ENCODE measurements around the gene RBM38.

Gene RBM38

DNA sequence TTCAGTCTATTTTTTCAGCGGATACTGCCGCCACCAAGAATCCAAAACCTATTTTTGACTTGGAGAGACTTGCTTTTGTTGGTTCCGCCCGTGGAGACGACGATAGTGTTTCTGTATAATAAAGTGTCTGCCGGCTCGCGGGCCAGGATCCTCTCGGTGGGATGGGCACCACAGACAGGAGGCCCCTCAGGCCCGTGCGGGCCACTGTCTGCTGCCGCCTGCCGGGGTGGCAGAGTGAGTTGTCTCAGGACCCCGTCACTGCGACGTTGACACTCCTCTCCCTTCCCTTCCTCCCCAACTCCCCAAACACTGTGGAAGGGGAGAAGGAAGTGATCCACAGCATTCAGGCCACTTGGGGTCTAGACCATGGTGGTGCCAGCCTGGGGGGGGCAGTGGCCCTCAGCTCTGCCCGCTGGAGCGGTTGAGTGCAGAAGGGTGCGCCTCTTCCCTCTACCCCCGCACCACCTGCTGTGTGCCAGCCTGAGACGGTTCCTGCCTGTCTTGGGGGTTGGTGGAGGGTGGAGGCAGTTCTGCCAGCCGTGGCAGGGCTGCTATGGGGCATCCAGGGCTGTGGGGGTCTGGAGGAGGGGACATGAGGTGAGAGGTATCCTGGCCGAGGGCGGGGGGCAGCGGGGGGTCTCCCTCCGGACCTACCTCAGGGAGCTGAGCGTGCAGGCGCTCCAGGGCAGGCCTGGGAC, 17.5 kb downstream of the RBM38 start:
- TF ChIP-seq, protein P1, sequence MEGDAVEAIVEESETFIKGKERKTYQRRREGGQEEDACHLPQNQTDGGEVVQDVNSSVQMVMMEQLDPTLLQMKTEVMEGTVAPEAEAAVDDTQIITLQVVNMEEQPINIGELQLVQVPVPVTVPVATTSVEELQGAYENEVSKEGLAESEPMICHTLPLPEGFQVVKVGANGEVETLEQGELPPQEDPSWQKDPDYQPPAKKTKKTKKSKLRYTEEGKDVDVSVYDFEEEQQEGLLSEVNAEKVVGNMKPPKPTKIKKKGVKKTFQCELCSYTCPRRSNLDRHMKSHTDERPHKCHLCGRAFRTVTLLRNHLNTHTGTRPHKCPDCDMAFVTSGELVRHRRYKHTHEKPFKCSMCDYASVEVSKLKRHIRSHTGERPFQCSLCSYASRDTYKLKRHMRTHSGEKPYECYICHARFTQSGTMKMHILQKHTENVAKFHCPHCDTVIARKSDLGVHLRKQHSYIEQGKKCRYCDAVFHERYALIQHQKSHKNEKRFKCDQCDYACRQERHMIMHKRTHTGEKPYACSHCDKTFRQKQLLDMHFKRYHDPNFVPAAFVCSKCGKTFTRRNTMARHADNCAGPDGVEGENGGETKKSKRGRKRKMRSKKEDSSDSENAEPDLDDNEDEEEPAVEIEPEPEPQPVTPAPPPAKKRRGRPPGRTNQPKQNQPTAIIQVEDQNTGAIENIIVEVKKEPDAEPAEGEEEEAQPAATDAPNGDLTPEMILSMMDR (IDR thresholded peaks at IDR 0.05; ENCODE audit: borderline replicate concordance, control extremely low read depth, extremely low read depth, insufficient read depth, missing control alignments) = no peak
- in situ Hi-C loops (cut with MboI; ENCODE audit: low sequenced_read_pairs, unreplicated experiment) = no loop called here
- DNase-seq (ENCODE audit: low spot score) = no peak

DNA sequence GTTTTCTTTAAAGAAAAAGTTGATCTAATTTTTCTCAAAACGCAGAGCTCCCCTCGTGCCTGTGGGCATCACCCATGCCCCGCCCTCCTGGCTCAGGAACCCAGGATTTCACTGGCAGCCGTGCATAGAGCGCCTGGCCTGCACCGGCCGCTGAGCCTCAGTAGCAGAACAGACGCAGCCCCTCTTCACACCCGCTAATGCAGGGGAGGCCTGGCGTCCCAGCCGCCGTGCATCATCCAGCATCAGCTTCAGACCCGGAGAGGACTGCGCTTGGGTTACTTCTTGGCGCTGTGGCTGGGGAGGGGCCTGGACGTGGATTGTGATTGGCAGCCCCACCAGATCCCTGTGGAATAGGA, 18.1 kb downstream of the RBM38 start:
- in situ Hi-C loops (cut with MboI; ENCODE audit: low sequenced_read_pairs, unreplicated experiment) = no loop called here

GRCh38 chr20:57409672-57410397, 18.6 kb downstream of the RBM38 start:
- TF ChIP-seq, protein P1 (IDR thresholded peaks at IDR 0.05; ENCODE audit: borderline replicate concordance, control extremely low read depth, extremely low read depth, insufficient read depth, missing control alignments) = no peak
- in situ Hi-C loops (cut with MboI; ENCODE audit: low sequenced_read_pairs, unreplicated experiment) = no loop called here
- no peak for DNase-seq (ENCODE audit: low spot score)

More for the DNA sequence above, 18.1 kb downstream of the RBM38 start:
- TF ChIP-seq, protein P1 (IDR thresholded peaks at IDR 0.05; ENCODE audit: borderline replicate concordance, control extremely low read depth, extremely low read depth, insufficient read depth, missing control alignments) = no peak
- no peak for DNase-seq (ENCODE audit: low spot score)

DNA sequence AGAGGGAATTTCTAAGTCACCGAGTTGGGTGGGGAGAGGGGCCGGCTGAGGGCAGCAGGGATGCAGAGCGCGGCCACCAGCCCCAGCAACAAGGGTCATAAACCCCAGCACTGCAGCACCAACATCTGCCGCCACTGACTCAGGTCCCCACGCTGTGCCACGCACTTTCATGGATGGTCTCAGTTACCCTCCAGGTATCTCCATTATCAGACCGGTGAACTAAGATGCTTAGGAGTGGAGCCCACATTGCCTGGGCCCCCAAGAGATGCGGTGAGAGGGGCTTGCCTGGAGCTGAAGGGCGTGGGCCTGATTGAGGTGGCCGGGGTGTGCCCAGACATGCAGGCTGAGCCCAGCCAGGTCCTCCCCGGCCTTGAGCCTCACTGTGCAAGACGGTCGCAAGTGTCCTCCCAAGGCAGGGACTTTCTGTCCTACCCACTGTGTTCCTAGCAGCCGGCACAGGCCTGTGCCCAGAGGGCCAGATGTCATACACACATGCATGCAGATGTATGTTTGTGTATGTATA, 19.3 kb downstream of the RBM38 start:
- in situ Hi-C loops (cut with MboI; ENCODE audit: low sequenced_read_pairs, unreplicated experiment) = no loop called here
- TF ChIP-seq, protein P1 (IDR thresholded peaks at IDR 0.05; ENCODE audit: borderline replicate concordance, control extremely low read depth, extremely low read depth, insufficient read depth, missing control alignments) = no peak
- no peak for DNase-seq (ENCODE audit: low spot score)

GRCh38 chr20:57410924-57411323, 19.7 kb downstream of the RBM38 start:
- TF ChIP-seq, protein P1 (IDR thresholded peaks at IDR 0.05; ENCODE audit: borderline replicate concordance, control extremely low read depth, extremely low read depth, insufficient read depth, missing control alignments) = no peak
- no peak for DNase-seq (ENCODE audit: low spot score)
- in situ Hi-C loops (cut with MboI; ENCODE audit: low sequenced_read_pairs, unreplicated experiment) = no loop called here

DNA sequence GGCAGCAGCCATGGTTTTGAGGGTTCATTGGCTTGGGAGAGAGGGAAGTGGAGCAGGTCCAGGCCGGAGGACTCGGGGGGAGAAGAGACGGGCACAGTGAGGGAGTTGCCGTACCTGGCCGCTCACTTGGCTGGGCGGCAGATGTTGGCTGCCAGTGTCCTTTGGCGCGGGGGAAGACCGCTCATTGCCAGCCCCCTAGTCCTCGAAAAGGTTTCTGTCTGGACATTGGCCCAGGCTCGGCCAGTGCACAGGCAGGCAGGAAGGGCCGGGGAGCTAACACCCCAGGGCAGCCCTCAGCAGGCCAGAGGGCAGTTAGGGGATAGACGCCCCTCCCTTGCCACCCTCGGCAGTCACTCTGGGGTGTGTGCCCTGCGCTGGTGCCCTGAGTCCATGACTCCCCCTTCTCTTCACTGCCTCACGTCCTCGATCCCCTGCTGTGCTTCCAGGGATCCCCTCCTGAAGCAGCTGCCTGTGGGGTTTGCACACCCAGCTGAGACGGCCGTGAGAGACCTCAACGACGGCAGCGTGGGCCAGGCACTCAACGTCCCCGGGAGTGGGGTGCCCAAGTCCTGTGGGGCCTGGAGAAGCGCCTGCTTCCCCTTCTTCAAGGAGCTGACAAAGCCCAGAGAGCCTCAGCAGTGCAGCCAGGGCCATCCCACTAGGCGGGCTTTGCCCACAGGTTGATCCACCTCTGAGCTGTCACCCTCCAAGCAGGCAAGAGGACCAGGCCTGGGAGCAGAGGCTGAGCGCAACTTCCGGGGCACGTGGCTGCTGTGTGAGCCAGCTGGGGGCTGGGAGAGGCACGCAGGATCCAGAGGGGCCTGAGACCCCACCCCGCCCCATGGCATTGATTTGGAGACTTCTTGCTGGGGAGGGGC, 20.4 kb downstream of the RBM38 start:
- in situ Hi-C loops (cut with MboI; ENCODE audit: low sequenced_read_pairs, unreplicated experiment) = no loop called here
- no peak for DNase-seq (ENCODE audit: low spot score)
- TF ChIP-seq, protein P1 (IDR thresholded peaks at IDR 0.05; ENCODE audit: borderline replicate concordance, control extremely low read depth, extremely low read depth, insufficient read depth, missing control alignments) = no peak

Data from GM13976 (cell line).